ENCODE results near the gene AUTS2. TPM values are rescaled to one million over a fixed set of nuclear protein-coding genes. Genes with fewer than 3 reads are reported as not detected.

Gene AUTS2
- total and polyA plus RNA-seq, 2 of the 8 experiments (the other 6 are each of a cell fraction or from before 2014, with no cell fraction given), result 25.9 to 101 TPM

- Histone ChIP-seq H3K36me3 (ENCODE audit: control insufficient read depth in 2 of 4, insufficient read depth in 4 of 4, low read length in 3 of 4) (no peaks in the 10 kb centered on the region), H3K9me3 (ENCODE audit: insufficient read depth in 2 of 2, low read depth in 1 of 2, low read length in 1 of 2) (peaks cover 3% of the 10 kb centered on the region in 2 experiments; a peak in 2 of 4 replicates), H3K9ac (replicated peaks in 1 of 4; ENCODE audit: extremely low read depth in 1 of 4, low read depth in 3 of 4, low read length in 3 of 4) (no peak overlapping the region), H3K79me1 (ENCODE audit: low read depth, low read length) (no peaks in the 10 kb centered on the region), H2BK120ac (replicated peaks; ENCODE audit: low read depth, low read length) (no peak overlapping the region), H2BK5ac (ENCODE audit: low read depth, low read length) (no peak overlapping the region), H4K91ac (replicated peaks; ENCODE audit: insufficient read length, low read length) (no peak overlapping the region), H3K14ac (ENCODE audit: insufficient read length) (no peak overlapping the region), H4K20me1 (replicated peaks in 1 of 2; ENCODE audit: control insufficient read depth in 1 of 2, insufficient read depth in 2 of 2, low read length in 2 of 2) (no peaks in the 10 kb centered on the region), H4K5ac (ENCODE audit: insufficient read length, low read depth, low read length) (no peak overlapping the region), H2AK5ac (ENCODE audit: low read depth, low read length) (no peak overlapping the region), H3K4me2 (ENCODE audit: insufficient read depth in 1 of 2, low read depth in 2 of 2, low read length in 2 of 2) (no peak overlapping the region), H2AFZ (ENCODE audit: low read length) (no peak overlapping the region), H2BK20ac (ENCODE audit: low read length) (no peak overlapping the region), H3K27me3 (replicated peaks in 1 of 4; ENCODE audit: control insufficient read depth in 3 of 4, extremely low read depth in 1 of 4, insufficient read depth in 3 of 4, low read length in 3 of 4) (no peaks in the 10 kb centered on the region), H2BK12ac (ENCODE audit: low read depth, low read length) (no peak overlapping the region), H2BK15ac (ENCODE audit: low read length) (no peak overlapping the region), H3K56ac (replicated peaks; ENCODE audit: insufficient read length, low read depth, low read length) (no peak overlapping the region), H3K4me3 (ENCODE audit: extremely low read depth in 1 of 4, insufficient read depth in 2 of 4, low read depth in 3 of 4, low read length in 4 of 4) (no peak overlapping the region), H3K18ac (ENCODE audit: extremely low read depth, low read length) (no peak overlapping the region), H3K4ac (replicated peaks; ENCODE audit: insufficient read length, low read depth, low read length) (no peak overlapping the region), H3K79me2 (ENCODE audit: control insufficient read depth in 1 of 2, insufficient read depth in 2 of 2, low read length in 2 of 2) (no peaks in the 10 kb centered on the region), H3K27ac (ENCODE audit: low read depth, low read length) (no peak overlapping the region), H3K23ac (ENCODE audit: insufficient read length) (no peak overlapping the region), H4K8ac (ENCODE audit: extremely low read depth, insufficient read depth, low read length) (no peak overlapping the region), H3K23me2 (ENCODE audit: low read depth, low read length) (0 out of 2 replicates have a peak, but pooled peaks cover 2% of the 10 kb centered on the region), H3K4me1 (replicated peaks in 1 of 4; ENCODE audit: control insufficient read depth in 3 of 4, insufficient read depth in 4 of 4, low read length in 3 of 4) (no peaks in the 10 kb centered on the region; a peak in 1 of 7 replicates)
- 90% methylated on average over 4 of the region's 4 CpGs; no CpG with 5 or more reads in 1 of the 2 experiments for WGBS, 2 experiments (ENCODE audit: extremely low coverage in 1 of 2, insufficient coverage in 1 of 2, insufficient read length in 1 of 2, insufficient replicate concordance in 2 of 2, low coverage in 1 of 2, low lambda C conversion rate in 2 of 2, missing lambda C conversion rate in 1 of 2)
- ChIA-PET POLR2A (ENCODE audit: partially characterized antibody) (no interaction called here), CTCF (ENCODE audit: partially characterized antibody) (no interaction called here)
- no peak for FAIRE-seq
- no peak for DNase-seq (ENCODE audit: low read depth in 1 of 2, low spot score in 2 of 2)
- TF ChIP-seq SP4 (IDR thresholded peaks at IDR 0.05; ENCODE audit: low read length) (no peak), JUN (IDR thresholded peaks at IDR 0.05; ENCODE audit: low read depth, low read length) (no peak), SP2 (IDR thresholded peaks at IDR 0.05; ENCODE audit: low read length) (no peak)
Measured at GRCh38 chr7:70799841-70800405, 1201.6 kb downstream of the AUTS2 start.
